ENCODE results near the gene RPL36A.
A peak's percentile ranks its signal among the peaks of the same experiment; 100 is the strongest.

RPL36A gene

GRCh38 chrX:101407167-101407747 is 16.4 kb downstream of the RPL36A start:
- H3K27me3 Mint-ChIP-seq (ENCODE audit: low read depth, poor library complexity): no peaks in the 10 kb centered on the region
- DNase-seq: no peak
- peaks cover 19% of the 10 kb centered on the region for H3K4me1 Mint-ChIP-seq
- H3K9me3 Mint-ChIP-seq: peaks cover 39% of the 10 kb centered on the region
- no peak for TF ChIP-seq CTCF (IDR thresholded peaks at IDR 0.05)
- H3K27ac Mint-ChIP-seq: peak overlapping the region; percentile 100
- H3K36me3 Mint-ChIP-seq (ENCODE audit: low read depth): peaks cover 23% of the 10 kb centered on the region
- H3K4me3 Mint-ChIP-seq: peak overlapping the region; percentile 95

- H3K9me3 Mint-ChIP-seq: peaks cover 45% of the 10 kb centered on the region
- H3K27me3 Mint-ChIP-seq (ENCODE audit: low read depth, poor library complexity): no peaks in the 10 kb centered on the region
- H3K36me3 Mint-ChIP-seq (ENCODE audit: low read depth): peaks cover 22% of the 10 kb centered on the region
- H3K27ac Mint-ChIP-seq: peak within 1 kb of the TSS; percentile 100
- peak within 1 kb of the TSS; percentile 95 for H3K4me3 Mint-ChIP-seq
- peak; percentile 78 for DNase-seq
- TF ChIP-seq CTCF (IDR thresholded peaks at IDR 0.05): no peak
- H3K4me1 Mint-ChIP-seq: peaks cover 19% of the 10 kb centered on the region
These were observed 17.1 kb downstream of the RPL36A start, which contains the start of the genes GLA and HNRNPH2 for GRCh38 chrX:101407748-101408531. Gene GLA, minus strand, starts transcription at chrX:101407925. Its CDS starts 22 bp downstream, at chrX:101407903. Gene HNRNPH2, plus strand, starts transcription at chrX:101408222. Its CDS starts 3,767 bp downstream, at chrX:101411989.

GRCh38 chrX:101408532-101408841 is 17.7 kb downstream of the RPL36A start:
- no peak for TF ChIP-seq CTCF (IDR thresholded peaks at IDR 0.05)
- Mint-ChIP-seq H3K27me3 (ENCODE audit: low read depth, poor library complexity) (no peaks in the 10 kb centered on the region), H3K9me3 (peaks cover 50% of the 10 kb centered on the region)

GRCh38 chrX:101409043-101409442 is 18.2 kb downstream of the RPL36A start:
- DNase-seq: no peak
- no peak for TF ChIP-seq CTCF (IDR thresholded peaks at IDR 0.05)
- Mint-ChIP-seq H3K36me3 (ENCODE audit: low read depth) (peaks cover 15% of the 10 kb centered on the region), H3K4me1 (peaks cover 19% of the 10 kb centered on the region), H3K9me3 (peaks cover 45% of the 10 kb centered on the region), H3K27me3 (ENCODE audit: low read depth, poor library complexity) (no peaks in the 10 kb centered on the region), H3K4me3 (peak overlapping the region; percentile 95), H3K27ac (peak overlapping the region; percentile 100)

More at GRCh38 chrX:101408532-101408841, 17.7 kb downstream of the RPL36A start:
- H3K4me3 Mint-ChIP-seq: peak overlapping the region; percentile 95
- peaks cover 19% of the 10 kb centered on the region for H3K4me1 Mint-ChIP-seq
- H3K27ac Mint-ChIP-seq: peak overlapping the region; percentile 100
- no peak for DNase-seq
- peaks cover 21% of the 10 kb centered on the region for H3K36me3 Mint-ChIP-seq (ENCODE audit: low read depth)

- Mint-ChIP-seq H3K36me3 (ENCODE audit: low read depth) (peaks cover 12% of the 10 kb centered on the region), H3K27me3 (ENCODE audit: low read depth, poor library complexity) (no peaks in the 10 kb centered on the region), H3K4me3 (peak overlapping the region; percentile 76), H3K4me1 (peaks cover 24% of the 10 kb centered on the region), H3K9me3 (peaks cover 47% of the 10 kb centered on the region), H3K27ac (no peak overlapping the region)
- no peak for TF ChIP-seq CTCF (IDR thresholded peaks at IDR 0.05)
- DNase-seq: no peak
These were observed 19.6 kb downstream of the RPL36A start for GRCh38 chrX:101410461-101410860.
